HepG2 (cell line): Measurements from ENCODE around the gene NT5DC1. TPM values are rescaled to one million over a fixed set of nuclear protein-coding genes. Genes with fewer than 3 reads are reported as not detected.

Experiments used
- CBX2 ChIP-seq, 2 experiments: fragments of 200-600 bp in 1 of 2; sonication (generic); formaldehyde crosslinking in 1 of 2; IDR thresholded peaks; 2 replicates each; pipeline versions ENCODE4 v1.7.0 to v1.8.1; 2018 to 2022; ENCODE audit warnings: low read depth in 2 of 2, low read length in 1 of 2, mild to moderate bottlenecking in 1 of 2, missing genetic modification reagents in 1 of 2
- GABPB1 ChIP-seq: IDR thresholded peaks from 2 replicates; pipeline ENCODE4 v1.6.1; 2016; ENCODE audit warnings: mild to moderate bottlenecking, missing genetic modification reagents, moderate library complexity, missing compliant biosample characterization
- HDAC2 ChIP-seq: sonication (generic); formaldehyde crosslinking; IDR thresholded peaks from 2 replicates; pipeline ENCODE4 v1.4.0; 2020; ENCODE audit warnings: missing genetic modification reagents
- HNRNPL ChIP-seq: fragments of 200-400 bp; formaldehyde crosslinking; IDR thresholded peaks from 2 replicates; pipeline ENCODE4 v1.6.1; 2017; ENCODE audit warnings: mild to moderate bottlenecking, low read depth, low read length
- KLF6 ChIP-seq: IDR thresholded peaks from 2 replicates; pipeline ENCODE4 v1.8.0; 2016; ENCODE audit warnings: missing biosample characterization, missing genetic modification reagents
- MIER3 ChIP-seq: IDR thresholded peaks from 2 replicates; pipeline ENCODE4 v1.6.1; 2016; ENCODE audit warnings: missing compliant biosample characterization, borderline replicate concordance
- MIXL1 ChIP-seq: IDR thresholded peaks from 2 replicates; pipeline ENCODE4 v1.6.1; 2016
- NONO ChIP-seq, 2 experiments: fragments of 450-650 bp in 1 of 2; sonication (generic) in 1 of 2; formaldehyde crosslinking in 1 of 2; IDR thresholded peaks in 1 of 2; conservative IDR thresholded peaks in 1 of 2; 2 replicates each; pipeline versions ENCODE4 v1.6.1 to v1.8.0; 2017 to 2022; ENCODE audit warnings: mild to moderate bottlenecking in 1 of 2, missing genetic modification reagents in 1 of 2, moderate library complexity in 1 of 2
- PTBP1 ChIP-seq: fragments of 200-400 bp; formaldehyde crosslinking; IDR thresholded peaks from 2 replicates; pipeline ENCODE4 v1.6.1; 2018; ENCODE audit warnings: low read length, low read depth; ENCODE audit not compliant: poor library complexity, severe bottlenecking
- RCOR2 ChIP-seq: IDR thresholded peaks from 2 replicates; pipeline ENCODE4 v1.6.1; 2016; ENCODE audit warnings: missing biosample characterization, missing genetic modification reagents
- RXRB ChIP-seq: IDR thresholded peaks from 2 replicates; pipeline ENCODE4 v1.6.1; 2016; ENCODE audit warnings: borderline replicate concordance, missing genetic modification reagents, missing compliant biosample characterization
- TCF7L2 ChIP-seq: IDR thresholded peaks from 2 replicates; pipeline ENCODE4 v1.6.1; 2011; ENCODE audit warnings: mild to moderate bottlenecking, low read depth, low read length, moderate library complexity
- ZFP36L1 ChIP-seq: sonication (generic); formaldehyde crosslinking; IDR thresholded peaks from 2 replicates; pipeline ENCODE4 v1.8.0; 2022; ENCODE audit warnings: mild to moderate bottlenecking, missing genetic modification reagents, moderate library complexity
- ZFY ChIP-seq: sonication (generic); formaldehyde crosslinking; IDR thresholded peaks from 2 replicates; pipeline ENCODE4 v1.4.0; 2020; ENCODE audit warnings: missing genetic modification reagents
- ZMYM4 ChIP-seq: sonication (generic); formaldehyde crosslinking; IDR thresholded peaks from 2 replicates; pipeline ENCODE4 v1.8.1; 2023; ENCODE audit warnings: mild to moderate bottlenecking, missing genetic modification reagents
- ZNF180 ChIP-seq: sonication (generic); formaldehyde crosslinking; IDR thresholded peaks from 2 replicates; pipeline ENCODE4 v1.4.0; 2020; ENCODE audit warnings: low read depth, missing genetic modification reagents, borderline replicate concordance
- ZNF263 ChIP-seq: sonication (generic); formaldehyde crosslinking; IDR thresholded peaks from 2 replicates; pipeline ENCODE4 v1.4.0; 2020; ENCODE audit warnings: missing genetic modification reagents
- ZNF30 ChIP-seq: sonication (generic); formaldehyde crosslinking; IDR thresholded peaks from 2 replicates; pipeline ENCODE4 v1.5.0; 2020; ENCODE audit warnings: mild to moderate bottlenecking, missing genetic modification reagents
- ZNF446 ChIP-seq: sonication (generic); formaldehyde crosslinking; IDR thresholded peaks from 2 replicates; pipeline ENCODE4 v1.5.0; 2020; ENCODE audit warnings: mild to moderate bottlenecking, missing genetic modification reagents
- ZNF605 ChIP-seq: sonication (generic); formaldehyde crosslinking; IDR thresholded peaks from 2 replicates; pipeline ENCODE4 v1.8.0; 2022; ENCODE audit warnings: mild to moderate bottlenecking, missing genetic modification reagents
- ZNF644 ChIP-seq: IDR thresholded peaks from 2 replicates; pipeline ENCODE4 v1.6.1; 2016; ENCODE audit warnings: low read depth
- ZNF674 ChIP-seq: sonication (generic); formaldehyde crosslinking; IDR thresholded peaks from 2 replicates; pipeline ENCODE4 v1.5.0; 2020; ENCODE audit warnings: low read depth, mild to moderate bottlenecking, missing genetic modification reagents
- ZNF678 ChIP-seq: sonication (generic); formaldehyde crosslinking; IDR thresholded peaks from 2 replicates; pipeline ENCODE4 v1.4.0; 2020; ENCODE audit warnings: mild to moderate bottlenecking, missing genetic modification reagents
- ZNF747 ChIP-seq: sonication (generic); formaldehyde crosslinking; IDR thresholded peaks from 2 replicates; pipeline ENCODE4 v1.8.1; 2023; ENCODE audit warnings: missing genetic modification reagents, mild to moderate bottlenecking, borderline replicate concordance
- ZNF780A ChIP-seq: sonication (generic); formaldehyde crosslinking; IDR thresholded peaks from 2 replicates; pipeline ENCODE4 v1.8.0; 2022; ENCODE audit warnings: mild to moderate bottlenecking, missing genetic modification reagents, moderate library complexity
- polyA plus RNA-seq, 8 experiments: library from polyadenylated mRNA; depleted of rRNA in 3 of 8; stranded (reverse) in 7 of 8; unstranded in 1 of 8; fragments of >200 nt; fragmentation: Illumina TruSeq in 4 of 8; extraction: Trizol in 4 of 8; gene quantifications; 2 replicates each; pipeline versions ENCODE4 v1.2.1 to v1.2.3, GENCODE V29; 2011 to 2016; ENCODE audit warnings: low read depth in 4 of 8, missing spikeins in 1 of 8, mixed read lengths in 1 of 8; ENCODE audit not compliant: insufficient read depth in 1 of 8
- total RNA-seq, 5 experiments: library from RNA; depleted of rRNA; stranded (reverse); fragments of >200 nt; fragmentation: Illumina TruSeq; extraction: Trizol; gene quantifications; 2 replicates each; pipeline ENCODE4 v1.2.3, GENCODE V29; 2016; ENCODE audit warnings: low read depth in 1 of 5
- TF ChIP-seq, protein P1 (sequence below): IDR thresholded peaks from 2 replicates; pipeline ENCODE4 v1.6.1; 2016; ENCODE audit warnings: missing compliant biosample characterization, missing genetic modification reagents, borderline replicate concordance
- TF ChIP-seq, protein P2 (sequence below): sonication (generic); formaldehyde crosslinking; IDR thresholded peaks from 2 replicates; pipeline ENCODE4 v1.4.0; 2020; ENCODE audit warnings: missing genetic modification reagents, borderline replicate concordance

The NT5DC1 gene
- total and polyA plus RNA-seq, 2 of the 13 experiments (the other 11 are each of a cell fraction or from before 2014, with no cell fraction given): 27.0 to 56.1 TPM

DNA sequence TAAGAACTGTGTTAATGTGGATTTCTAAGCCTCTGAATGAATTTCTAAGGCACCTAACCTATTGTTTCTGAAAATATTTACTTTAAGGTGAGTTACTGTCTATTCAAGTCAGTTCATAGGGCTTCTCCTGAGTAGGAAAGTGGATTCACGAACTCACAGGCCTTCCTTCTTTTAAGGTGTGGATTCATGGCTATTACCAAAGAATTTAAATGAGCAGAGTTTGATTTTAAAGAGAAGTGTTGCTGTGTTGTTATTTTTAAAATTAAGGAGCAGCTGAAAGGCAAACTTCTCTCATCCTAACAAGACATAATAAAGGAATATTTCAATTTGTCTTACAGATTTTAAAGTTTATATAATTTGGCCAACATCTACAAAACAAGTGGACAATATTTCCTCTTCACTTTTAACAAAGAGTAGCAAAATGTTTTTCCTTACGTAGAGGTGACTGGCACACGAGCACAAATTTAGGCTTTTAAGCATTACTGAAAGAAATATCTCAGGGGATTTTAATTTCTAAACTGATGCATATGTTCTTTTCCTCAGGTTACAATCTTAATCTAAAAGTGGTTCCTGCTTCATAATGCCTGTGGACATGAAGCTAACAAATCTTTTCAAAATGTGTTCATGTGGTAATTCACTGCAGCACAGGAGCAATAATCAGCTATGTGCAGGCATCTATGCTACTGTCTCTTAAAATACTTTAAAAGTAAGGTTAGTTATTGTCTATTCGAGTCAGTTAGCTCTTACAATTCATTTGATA, 153.8 kb downstream of the NT5DC1 start (continued):
- TF ChIP-seq ZNF747 (CRISPR knock-in tag) (0 out of 2 replicates have a peak, but pooled peaks have one; percentile 2), TCF7L2 (no peak), ZNF644 (CRISPR knock-in tag) (no peak), ZNF678 (CRISPR knock-in tag) (no peak), ZNF446 (no peak), ZNF30 (CRISPR knock-in tag) (no peak), ZNF780A (CRISPR knock-in tag) (0 out of 2 replicates have a peak, but pooled peaks have one; percentile 8), HDAC2 (no peak), ZNF605 (CRISPR knock-in tag) (no peak), ZMYM4 (CRISPR knock-in tag) (no peak), KLF6 (no peak), ZFP36L1 (CRISPR knock-in tag) (0 out of 2 replicates have a peak, but pooled peaks have one; percentile 33), ZNF180 (CRISPR knock-in tag) (no peak), NONO (IDR thresholded peaks at IDR 0.05) (no peak), NONO (CRISPR knock-in tag; conservative IDR thresholded peaks at IDR 0.05) (no peak), MIER3 (peak; percentile 2; the same call in 1 of the 2 replicates), ZNF674 (CRISPR knock-in tag) (no peak), HNRNPL (no peak), GABPB1 (no peak), RCOR2 (CRISPR knock-in tag) (0 out of 2 replicates have a peak, but pooled peaks have one; percentile 0), CBX2 (IDR thresholded peaks at IDR 0.05; ENCODE audit: low read depth, low read length) (no peak), CBX2 (CRISPR knock-in tag; IDR thresholded peaks at IDR 0.05; ENCODE audit: low read depth) (no peak), MIXL1 (CRISPR knock-in tag) (no peak), ZNF263 (CRISPR knock-in tag) (no peak), RXRB (no peak), PTBP1 (no peak), ZFY (CRISPR knock-in tag) (0 out of 2 replicates have a peak, but pooled peaks have one; percentile 2)
- TF ChIP-seq, protein P1, sequence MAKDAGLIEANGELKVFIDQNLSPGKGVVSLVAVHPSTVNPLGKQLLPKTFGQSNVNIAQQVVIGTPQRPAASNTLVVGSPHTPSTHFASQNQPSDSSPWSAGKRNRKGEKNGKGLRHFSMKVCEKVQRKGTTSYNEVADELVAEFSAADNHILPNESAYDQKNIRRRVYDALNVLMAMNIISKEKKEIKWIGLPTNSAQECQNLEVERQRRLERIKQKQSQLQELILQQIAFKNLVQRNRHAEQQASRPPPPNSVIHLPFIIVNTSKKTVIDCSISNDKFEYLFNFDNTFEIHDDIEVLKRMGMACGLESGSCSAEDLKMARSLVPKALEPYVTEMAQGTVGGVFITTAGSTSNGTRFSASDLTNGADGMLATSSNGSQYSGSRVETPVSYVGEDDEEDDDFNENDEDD (CRISPR knock-in tag): no peak
- TF ChIP-seq, protein P2, sequence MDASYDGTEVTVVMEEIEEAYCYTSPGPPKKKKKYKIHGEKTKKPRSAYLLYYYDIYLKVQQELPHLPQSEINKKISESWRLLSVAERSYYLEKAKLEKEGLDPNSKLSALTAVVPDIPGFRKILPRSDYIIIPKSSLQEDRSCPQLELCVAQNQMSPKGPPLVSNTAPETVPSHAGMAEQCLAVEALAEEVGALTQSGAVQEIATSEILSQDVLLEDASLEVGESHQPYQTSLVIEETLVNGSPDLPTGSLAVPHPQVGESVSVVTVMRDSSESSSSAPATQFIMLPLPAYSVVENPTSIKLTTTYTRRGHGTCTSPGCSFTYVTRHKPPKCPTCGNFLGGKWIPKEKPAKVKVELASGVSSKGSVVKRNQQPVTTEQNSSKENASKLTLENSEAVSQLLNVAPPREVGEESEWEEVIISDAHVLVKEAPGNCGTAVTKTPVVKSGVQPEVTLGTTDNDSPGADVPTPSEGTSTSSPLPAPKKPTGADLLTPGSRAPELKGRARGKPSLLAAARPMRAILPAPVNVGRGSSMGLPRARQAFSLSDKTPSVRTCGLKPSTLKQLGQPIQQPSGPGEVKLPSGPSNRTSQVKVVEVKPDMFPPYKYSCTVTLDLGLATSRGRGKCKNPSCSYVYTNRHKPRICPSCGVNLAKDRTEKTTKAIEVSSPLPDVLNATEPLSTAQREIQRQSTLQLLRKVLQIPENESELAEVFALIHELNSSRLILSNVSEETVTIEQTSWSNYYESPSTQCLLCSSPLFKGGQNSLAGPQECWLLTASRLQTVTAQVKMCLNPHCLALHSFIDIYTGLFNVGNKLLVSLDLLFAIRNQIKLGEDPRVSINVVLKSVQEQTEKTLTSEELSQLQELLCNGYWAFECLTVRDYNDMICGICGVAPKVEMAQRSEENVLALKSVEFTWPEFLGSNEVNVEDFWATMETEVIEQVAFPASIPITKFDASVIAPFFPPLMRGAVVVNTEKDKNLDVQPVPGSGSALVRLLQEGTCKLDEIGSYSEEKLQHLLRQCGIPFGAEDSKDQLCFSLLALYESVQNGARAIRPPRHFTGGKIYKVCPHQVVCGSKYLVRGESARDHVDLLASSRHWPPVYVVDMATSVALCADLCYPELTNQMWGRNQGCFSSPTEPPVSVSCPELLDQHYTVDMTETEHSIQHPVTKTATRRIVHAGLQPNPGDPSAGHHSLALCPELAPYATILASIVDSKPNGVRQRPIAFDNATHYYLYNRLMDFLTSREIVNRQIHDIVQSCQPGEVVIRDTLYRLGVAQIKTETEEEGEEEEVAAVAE: no peak
